ENCODE measurements around the gene CEACAM1.

Gene CEACAM1

DNA sequence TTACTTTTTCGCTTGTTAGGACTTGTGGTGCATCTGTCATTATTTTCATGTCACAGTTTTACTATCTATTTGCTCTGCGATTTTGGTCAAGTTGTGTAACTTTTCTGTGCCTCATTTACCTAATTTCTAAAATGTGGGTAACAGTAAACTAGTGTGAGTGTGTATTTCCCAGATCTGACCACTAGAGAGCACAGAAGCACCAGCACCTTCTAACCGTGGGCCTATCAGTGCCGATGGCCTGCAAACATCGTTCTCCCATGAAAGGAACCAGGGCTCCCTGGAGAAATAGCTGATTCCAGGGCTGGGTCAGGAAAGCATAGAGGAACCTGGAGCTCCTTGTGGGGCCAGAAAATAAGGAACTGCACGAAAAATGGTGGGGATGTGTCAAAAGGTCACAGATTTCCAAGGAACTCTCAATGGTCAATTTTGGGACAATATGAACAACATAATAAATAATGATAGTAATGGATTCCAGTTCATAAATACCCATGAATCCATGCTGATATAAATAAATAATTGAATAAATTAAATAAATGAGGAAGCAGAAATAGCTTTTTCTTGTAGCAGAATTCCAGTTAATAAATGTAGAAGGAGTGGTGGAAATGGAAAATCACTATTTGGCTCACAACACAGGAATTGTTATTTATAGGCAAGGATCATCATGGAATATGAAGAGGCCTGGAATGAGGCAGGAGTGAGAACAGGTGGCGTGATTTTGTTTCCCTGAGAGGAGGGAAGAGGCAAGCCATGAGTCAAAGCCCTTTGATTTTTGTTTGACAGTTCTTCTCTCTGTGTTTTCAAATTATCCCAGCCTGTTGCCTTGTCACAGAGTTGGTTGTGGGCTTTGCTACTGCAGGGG lies 35.3 kb upstream of the CEACAM1 start:
- Histone ChIP-seq H4K8ac (ENCODE audit: low read length) (no peak overlapping the region), H3K14ac (ENCODE audit: low read length in 2 of 2) (no peak overlapping the region), H3K4me3 (ENCODE audit: insufficient read depth in 1 of 2, low read depth in 1 of 2, low read length in 2 of 2) (no peak overlapping the region), H3K9me3 (ENCODE audit: control insufficient read depth, low read length) (no peaks in the 10 kb centered on the region), H3K4me1 (ENCODE audit: control insufficient read depth, insufficient read depth, low read depth, low read length) (peaks cover 1% of the 10 kb centered on the region), H2BK5ac (ENCODE audit: low read depth, low read length, poor library complexity, severe bottlenecking) (no peak overlapping the region), H3K9ac (ENCODE audit: low read length) (no peak overlapping the region), H2BK120ac (ENCODE audit: low read depth, low read length) (no peak overlapping the region), H3K4me2 (ENCODE audit: low read length, poor library complexity, severe bottlenecking) (peak overlapping the region; percentile 18), H2AFZ (ENCODE audit: low read depth, low read length) (no peak overlapping the region), H3K27me3 (ENCODE audit: control insufficient read depth in 1 of 2, insufficient read depth in 1 of 2, low read length in 2 of 2) (peaks cover 26 to 82% of the 10 kb centered on the region in 2 experiments), H4K91ac (ENCODE audit: low read length) (no peak overlapping the region), H3K18ac (ENCODE audit: low read depth in 1 of 2, low read length in 2 of 2) (no peak overlapping the region), H2AK5ac (ENCODE audit: low read length, severe bottlenecking) (no peak overlapping the region), H3K27ac (ENCODE audit: low read length, poor library complexity, severe bottlenecking) (no peak overlapping the region), H2BK15ac (ENCODE audit: low read depth, poor library complexity, severe bottlenecking) (no peak overlapping the region), H2BK12ac (ENCODE audit: low read length in 2 of 2) (no peak overlapping the region), H3K23ac (ENCODE audit: low read length in 2 of 2) (no peak overlapping the region), H3K4ac (ENCODE audit: low read depth in 1 of 2, low read length in 2 of 2) (no peak overlapping the region), H3K79me1 (replicated peaks; ENCODE audit: low read length, poor library complexity, severe bottlenecking) (no peaks in the 10 kb centered on the region), H3K36me3 (ENCODE audit: control insufficient read depth in 1 of 2, insufficient read depth in 2 of 2, low read depth in 1 of 2, low read length in 2 of 2) (no peaks in the 10 kb centered on the region)
- DNase-seq: peak; percentile 32
- WGBS: 18% methylated on average over 4 of the region's 7 CpGs

DNA sequence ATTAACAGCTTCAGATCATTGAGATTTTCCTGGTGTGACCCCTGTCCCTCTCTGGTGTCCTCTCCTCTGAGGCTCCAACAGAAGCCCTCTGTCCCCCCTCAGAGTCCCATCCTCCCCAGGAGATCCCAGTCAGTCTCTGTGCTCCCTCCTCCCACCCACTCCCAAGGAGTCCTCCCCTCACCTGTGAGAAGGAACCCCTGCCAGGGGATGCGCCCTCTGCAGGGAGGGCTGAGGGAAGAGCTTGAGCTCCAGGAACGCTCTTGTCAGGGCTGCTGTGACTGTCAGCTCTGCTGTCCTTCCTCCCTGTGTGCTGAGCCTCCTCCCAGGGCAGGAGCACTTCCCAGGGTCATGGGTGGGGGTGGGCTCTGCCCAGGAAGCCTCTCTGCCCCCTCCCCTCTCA lies 33.2 kb upstream of the CEACAM1 start:
- H3K27me3 ChIP-seq (ENCODE audit: control insufficient read depth in 1 of 2, insufficient read depth in 1 of 2, low read length in 2 of 2): peaks cover 22 to 83% of the 10 kb centered on the region in 2 experiments
- H2BK12ac ChIP-seq (ENCODE audit: low read length in 2 of 2): no peak overlapping the region
- H2AFZ ChIP-seq (ENCODE audit: low read depth, low read length): no peak overlapping the region
- no peaks in the 10 kb centered on the region for H3K36me3 ChIP-seq (ENCODE audit: control insufficient read depth in 1 of 2, insufficient read depth in 2 of 2, low read depth in 1 of 2, low read length in 2 of 2)
- H3K4me1 ChIP-seq (ENCODE audit: control insufficient read depth, insufficient read depth, low read depth, low read length): peaks cover 1% of the 10 kb centered on the region
- H3K27ac ChIP-seq (ENCODE audit: low read length, poor library complexity, severe bottlenecking): no peak overlapping the region
- H3K79me1 ChIP-seq (replicated peaks; ENCODE audit: low read length, poor library complexity, severe bottlenecking): no peaks in the 10 kb centered on the region
- H4K8ac ChIP-seq (ENCODE audit: low read length): no peak overlapping the region
- H3K9me3 ChIP-seq (ENCODE audit: control insufficient read depth, low read length): peaks cover 7% of the 10 kb centered on the region
- no peak overlapping the region for H2BK120ac ChIP-seq (ENCODE audit: low read depth, low read length)
- no peak overlapping the region for H2AK5ac ChIP-seq (ENCODE audit: low read length, severe bottlenecking)
- no peak overlapping the region for H3K9ac ChIP-seq (ENCODE audit: low read length)
- no peak overlapping the region for H2BK5ac ChIP-seq (ENCODE audit: low read depth, low read length, poor library complexity, severe bottlenecking)
- H2BK15ac ChIP-seq (ENCODE audit: low read depth, poor library complexity, severe bottlenecking): no peak overlapping the region
- no peak overlapping the region for H3K4me2 ChIP-seq (ENCODE audit: low read length, poor library complexity, severe bottlenecking)
- no peak overlapping the region for H3K4me3 ChIP-seq (ENCODE audit: insufficient read depth in 1 of 2, low read depth in 1 of 2, low read length in 2 of 2)
- no peak overlapping the region for H3K23ac ChIP-seq (ENCODE audit: low read length in 2 of 2)
- no peak overlapping the region for H3K14ac ChIP-seq (ENCODE audit: low read length in 2 of 2)
- WGBS: 81% methylated on average over 2 of the region's 2 CpGs
- no peak for DNase-seq
- no peak overlapping the region for H3K18ac ChIP-seq (ENCODE audit: low read depth in 1 of 2, low read length in 2 of 2)
- no peak overlapping the region for H3K4ac ChIP-seq (ENCODE audit: low read depth in 1 of 2, low read length in 2 of 2)
- no peak overlapping the region for H4K91ac ChIP-seq (ENCODE audit: low read length)

- Histone ChIP-seq H3K36me3 (ENCODE audit: control insufficient read depth in 1 of 2, insufficient read depth in 2 of 2, low read depth in 1 of 2, low read length in 2 of 2) (no peaks in the 10 kb centered on the region), H3K9me3 (ENCODE audit: control insufficient read depth, low read length) (peaks cover 7% of the 10 kb centered on the region), H2AK5ac (ENCODE audit: low read length, severe bottlenecking) (no peak overlapping the region), H3K27me3 (ENCODE audit: control insufficient read depth in 1 of 2, insufficient read depth in 1 of 2, low read length in 2 of 2) (peaks cover 22 to 86% of the 10 kb centered on the region in 2 experiments), H2BK120ac (ENCODE audit: low read depth, low read length) (no peak overlapping the region), H3K18ac (ENCODE audit: low read depth in 1 of 2, low read length in 2 of 2) (no peak overlapping the region), H3K9ac (ENCODE audit: low read length) (no peak overlapping the region), H3K4me2 (ENCODE audit: low read length, poor library complexity, severe bottlenecking) (no peak overlapping the region), H2BK15ac (ENCODE audit: low read depth, poor library complexity, severe bottlenecking) (no peak overlapping the region), H2BK12ac (ENCODE audit: low read length in 2 of 2) (no peak overlapping the region), H4K91ac (ENCODE audit: low read length) (no peak overlapping the region), H3K4ac (ENCODE audit: low read depth in 1 of 2, low read length in 2 of 2) (no peak overlapping the region), H3K23ac (ENCODE audit: low read length in 2 of 2) (no peak overlapping the region), H3K4me3 (ENCODE audit: insufficient read depth in 1 of 2, low read depth in 1 of 2, low read length in 2 of 2) (no peak overlapping the region), H2BK5ac (ENCODE audit: low read depth, low read length, poor library complexity, severe bottlenecking) (no peak overlapping the region), H3K27ac (ENCODE audit: low read length, poor library complexity, severe bottlenecking) (no peak overlapping the region), H3K79me1 (replicated peaks; ENCODE audit: low read length, poor library complexity, severe bottlenecking) (no peaks in the 10 kb centered on the region), H3K14ac (ENCODE audit: low read length in 2 of 2) (no peak overlapping the region), H4K8ac (ENCODE audit: low read length) (no peak overlapping the region), H3K4me1 (ENCODE audit: control insufficient read depth, insufficient read depth, low read depth, low read length) (peaks cover 1% of the 10 kb centered on the region), H2AFZ (ENCODE audit: low read depth, low read length) (no peak overlapping the region)
- WGBS: 58% methylated on average over 2 of the region's 4 CpGs
- DNase-seq: no peak
Measured at GRCh38 chr19:42560731-42561130, 32.5 kb upstream of the CEACAM1 start.

DNA sequence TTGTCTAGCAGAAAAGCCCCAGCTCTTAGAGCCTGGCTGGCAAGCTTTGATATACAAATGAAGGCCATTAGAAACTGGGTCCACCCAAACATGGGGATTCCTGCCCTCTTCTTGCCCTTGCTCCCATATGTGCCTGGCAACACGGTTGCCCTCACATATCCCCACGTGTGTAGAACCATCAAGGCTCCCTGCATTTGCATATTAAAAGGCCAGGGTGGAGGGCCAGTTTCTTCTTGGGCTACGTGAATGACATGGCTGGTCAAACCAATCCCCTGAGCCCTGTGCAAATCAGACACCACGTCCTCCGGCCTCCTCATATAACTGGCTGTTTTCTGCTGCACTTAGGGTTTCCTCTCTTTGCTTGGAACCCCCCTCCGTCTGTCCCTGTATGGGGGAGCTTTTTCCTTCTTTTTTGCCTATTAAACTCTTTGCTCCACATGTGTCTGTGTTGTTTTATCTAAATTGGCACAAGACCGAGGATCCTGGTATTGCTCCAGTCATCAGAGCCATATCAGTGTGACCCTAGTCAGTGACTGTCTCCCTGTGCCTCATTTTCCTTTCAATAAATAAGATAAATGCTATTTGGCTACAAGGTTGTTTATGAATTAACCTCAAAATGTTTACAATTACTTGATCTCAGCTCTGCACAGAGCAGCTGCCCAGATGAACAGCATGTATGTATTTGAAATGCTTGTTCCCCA lies 30.3 kb upstream of the CEACAM1 start:
- Histone ChIP-seq H4K8ac (ENCODE audit: low read length) (no peak overlapping the region), H3K18ac (ENCODE audit: low read depth in 1 of 2, low read length in 2 of 2) (no peak overlapping the region), H3K23ac (ENCODE audit: low read length in 2 of 2) (no peak overlapping the region), H2AFZ (ENCODE audit: low read depth, low read length) (no peak overlapping the region), H2BK5ac (ENCODE audit: low read depth, low read length, poor library complexity, severe bottlenecking) (no peak overlapping the region), H2BK120ac (ENCODE audit: low read depth, low read length) (no peak overlapping the region), H3K27me3 (ENCODE audit: control insufficient read depth in 1 of 2, insufficient read depth in 1 of 2, low read length in 2 of 2) (peaks cover 28 to 91% of the 10 kb centered on the region in 2 experiments), H3K4me2 (ENCODE audit: low read length, poor library complexity, severe bottlenecking) (no peak overlapping the region), H3K27ac (ENCODE audit: low read length, poor library complexity, severe bottlenecking) (no peak overlapping the region), H3K36me3 (ENCODE audit: control insufficient read depth in 1 of 2, insufficient read depth in 2 of 2, low read depth in 1 of 2, low read length in 2 of 2) (no peaks in the 10 kb centered on the region), H4K91ac (ENCODE audit: low read length) (no peak overlapping the region), H2AK5ac (ENCODE audit: low read length, severe bottlenecking) (no peak overlapping the region), H2BK15ac (ENCODE audit: low read depth, poor library complexity, severe bottlenecking) (no peak overlapping the region), H3K14ac (ENCODE audit: low read length in 2 of 2) (no peak overlapping the region), H3K9me3 (ENCODE audit: control insufficient read depth, low read length) (peaks cover 7% of the 10 kb centered on the region), H3K4me1 (ENCODE audit: control insufficient read depth, insufficient read depth, low read depth, low read length) (no peaks in the 10 kb centered on the region), H2BK12ac (ENCODE audit: low read length in 2 of 2) (no peak overlapping the region), H3K4me3 (ENCODE audit: insufficient read depth in 1 of 2, low read depth in 1 of 2, low read length in 2 of 2) (no peak overlapping the region), H3K4ac (ENCODE audit: low read depth in 1 of 2, low read length in 2 of 2) (no peak overlapping the region), H3K79me1 (replicated peaks; ENCODE audit: low read length, poor library complexity, severe bottlenecking) (no peaks in the 10 kb centered on the region), H3K9ac (ENCODE audit: low read length) (no peak overlapping the region)
- DNase-seq: no peak
- WGBS: 45% methylated on average over 7 of the region's 7 CpGs
